IMR-90 (cell line): Measurements from ENCODE around the gene NUPR1.

Source experiments
- BHLHE40 ChIP-seq: fragments of 150-350 bp; IDR thresholded peaks from 2 replicates; pipeline ENCODE4 v1.6.1; 2016; ENCODE audit warnings: mild to moderate bottlenecking, low read depth, low read length
- CEBPB ChIP-seq: IDR thresholded peaks from 2 replicates; pipeline ENCODE4 v1.6.1; 2012; ENCODE audit warnings: low read depth, low read length, improper control_type of control experiment
- CTCF ChIP-seq: conservative IDR thresholded peaks from 2 replicates; pipeline ENCODE4 v1.5.1; 2012; ENCODE audit warnings: mild to moderate bottlenecking, low read depth, low read length, improper control_type of control experiment
- FOS ChIP-seq: fragments of 150-350 bp; IDR thresholded peaks from 2 replicates; pipeline ENCODE4 v1.6.1; 2016; ENCODE audit warnings: low read depth, low read length
- MAZ ChIP-seq: IDR thresholded peaks from 2 replicates; pipeline ENCODE4 v1.6.1; 2012; ENCODE audit warnings: low read depth, mild to moderate bottlenecking, low read length, improper control_type of control experiment, moderate library complexity, borderline replicate concordance
- NFE2L2 ChIP-seq: fragments of 150-350 bp; IDR thresholded peaks from 2 replicates; pipeline ENCODE4 v1.6.1; 2016; ENCODE audit warnings: low read depth, mild to moderate bottlenecking, low read length
- POLR2A ChIP-seq: IDR thresholded peaks from 2 replicates; pipeline ENCODE4 v1.6.1; 2012; ENCODE audit warnings: mild to moderate bottlenecking, low read depth, low read length
- RAD21 ChIP-seq: IDR thresholded peaks from 2 replicates; pipeline ENCODE4 v1.6.1; 2012; ENCODE audit warnings: low read length, improper control_type of control experiment
- RCOR1 ChIP-seq: IDR thresholded peaks from 2 replicates; pipeline ENCODE4 v1.6.1; 2012; ENCODE audit warnings: mild to moderate bottlenecking, low read length, improper control_type of control experiment; ENCODE audit not compliant: insufficient replicate concordance
- RFX5 ChIP-seq: IDR thresholded peaks from 2 replicates; pipeline ENCODE4 v1.8.0; 2012; ENCODE audit warnings: low read depth, mild to moderate bottlenecking, low read length, moderate library complexity
- SMC3 ChIP-seq: fragments of 150-350 bp; IDR thresholded peaks from 2 replicates; pipeline ENCODE4 v1.6.1; 2016; ENCODE audit warnings: low read depth, mild to moderate bottlenecking, antibody characterized with exemption, low read length, moderate library complexity

- no peak for TF ChIP-seq CTCF
- no peak for TF ChIP-seq POLR2A
- TF ChIP-seq RAD21: no peak
- no peak for TF ChIP-seq NFE2L2
- TF ChIP-seq MAZ: no peak
- TF ChIP-seq FOS: no peak
- TF ChIP-seq SMC3: no peak
- TF ChIP-seq RCOR1: no peak
- no peak for TF ChIP-seq CEBPB
- TF ChIP-seq BHLHE40: no peak
- TF ChIP-seq RFX5: no peak
Observed at GRCh38 chr16:28521436-28521835, 17.3 kb downstream of the NUPR1 start.
